ENCODE results near the gene TAOK2.

DNA sequence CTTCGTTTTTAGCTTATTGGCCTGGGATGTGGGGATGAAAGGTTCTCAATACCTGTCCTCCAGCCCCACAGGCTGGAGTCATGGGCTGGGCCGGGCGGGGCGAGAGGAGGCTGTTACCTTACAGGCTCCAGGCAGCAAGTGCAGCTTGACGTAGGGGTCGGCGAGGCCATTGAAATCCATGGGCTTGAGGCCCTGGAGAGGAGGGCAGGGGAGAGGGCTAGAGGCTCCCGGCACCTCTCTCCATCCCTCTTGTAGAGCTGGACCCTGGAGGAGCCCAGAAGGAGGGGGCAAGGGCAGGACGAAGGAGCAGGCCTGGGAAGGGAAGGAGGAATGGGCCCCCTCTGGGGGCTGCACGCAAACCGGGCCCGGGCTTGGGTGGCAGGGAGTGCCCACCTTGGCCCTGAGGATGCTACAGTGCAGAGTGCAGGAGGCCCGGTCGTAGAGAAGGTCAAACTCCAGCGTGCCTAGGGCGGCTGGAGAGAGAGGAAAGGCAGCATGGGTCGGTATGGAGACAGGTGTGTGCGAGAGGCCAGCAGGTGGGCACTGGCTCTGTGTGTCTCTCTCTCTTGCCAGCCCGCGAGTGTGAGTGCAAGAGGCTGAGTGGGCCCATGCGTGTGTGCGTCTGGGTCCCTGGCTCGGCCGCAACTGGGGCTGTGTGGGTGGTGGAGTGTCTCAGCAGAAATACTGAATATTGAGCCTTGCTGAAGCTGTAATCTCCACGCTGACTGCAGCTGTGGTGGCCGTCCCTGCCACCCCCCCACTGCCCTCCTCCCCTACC is 35.6 kb downstream of the TAOK2 start:
- TF ChIP-seq, protein P1, sequence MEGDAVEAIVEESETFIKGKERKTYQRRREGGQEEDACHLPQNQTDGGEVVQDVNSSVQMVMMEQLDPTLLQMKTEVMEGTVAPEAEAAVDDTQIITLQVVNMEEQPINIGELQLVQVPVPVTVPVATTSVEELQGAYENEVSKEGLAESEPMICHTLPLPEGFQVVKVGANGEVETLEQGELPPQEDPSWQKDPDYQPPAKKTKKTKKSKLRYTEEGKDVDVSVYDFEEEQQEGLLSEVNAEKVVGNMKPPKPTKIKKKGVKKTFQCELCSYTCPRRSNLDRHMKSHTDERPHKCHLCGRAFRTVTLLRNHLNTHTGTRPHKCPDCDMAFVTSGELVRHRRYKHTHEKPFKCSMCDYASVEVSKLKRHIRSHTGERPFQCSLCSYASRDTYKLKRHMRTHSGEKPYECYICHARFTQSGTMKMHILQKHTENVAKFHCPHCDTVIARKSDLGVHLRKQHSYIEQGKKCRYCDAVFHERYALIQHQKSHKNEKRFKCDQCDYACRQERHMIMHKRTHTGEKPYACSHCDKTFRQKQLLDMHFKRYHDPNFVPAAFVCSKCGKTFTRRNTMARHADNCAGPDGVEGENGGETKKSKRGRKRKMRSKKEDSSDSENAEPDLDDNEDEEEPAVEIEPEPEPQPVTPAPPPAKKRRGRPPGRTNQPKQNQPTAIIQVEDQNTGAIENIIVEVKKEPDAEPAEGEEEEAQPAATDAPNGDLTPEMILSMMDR (IDR thresholded peaks at IDR 0.05; ENCODE audit: low read length): no peak
- no peak for TF ChIP-seq EZH2 (IDR thresholded peaks at IDR 0.05; ENCODE audit: borderline replicate concordance, low read length)

All from OCI-LY1 (cell line).